Activated naive CD8-positive, alpha-beta T cell treated with anti-CD3 and anti-CD28 coated beads for 36 hours (primary cell): ENCODE measurements around the gene PCSK7. TPM values are rescaled to one million over a fixed set of nuclear protein-coding genes. Genes with fewer than 3 reads are reported as not detected.

ENCODE experiments used
- DNase-seq: peaks from one replicate; pipeline ENCODE4 v3.0.0; 2021
- H3K27ac Mint-ChIP-seq: one replicate; pipeline ENCODE4 v1.8.0; 2022; ENCODE audit warnings: mild to moderate bottlenecking, moderate library complexity, mixed read lengths
- H3K27me3 Mint-ChIP-seq: one replicate; pipeline ENCODE4 v1.8.0; 2022; ENCODE audit warnings: mild to moderate bottlenecking, mixed read lengths
- H3K36me3 Mint-ChIP-seq: one replicate; pipeline ENCODE4 v1.8.0; 2021; ENCODE audit warnings: mild to moderate bottlenecking, mixed read lengths
- H3K4me1 Mint-ChIP-seq: one replicate; pipeline ENCODE4 v1.8.0; 2021; ENCODE audit warnings: mixed read lengths
- H3K4me3 Mint-ChIP-seq: one replicate; pipeline ENCODE4 v1.8.0; 2022; ENCODE audit warnings: mild to moderate bottlenecking, moderate library complexity, mixed read lengths
- H3K9me3 Mint-ChIP-seq: one replicate; pipeline ENCODE4 v1.8.0; 2022; ENCODE audit warnings: mixed read lengths
- total RNA-seq, 2 experiments: library from RNA; stranded (reverse); gene quantifications; one replicate each; pipeline ENCODE4 v1.2.3, GENCODE V29; 2021

PCSK7 gene
- total RNA-seq, 2 experiments from 2014 or later: 85.0 to 85.9 TPM

DNA sequence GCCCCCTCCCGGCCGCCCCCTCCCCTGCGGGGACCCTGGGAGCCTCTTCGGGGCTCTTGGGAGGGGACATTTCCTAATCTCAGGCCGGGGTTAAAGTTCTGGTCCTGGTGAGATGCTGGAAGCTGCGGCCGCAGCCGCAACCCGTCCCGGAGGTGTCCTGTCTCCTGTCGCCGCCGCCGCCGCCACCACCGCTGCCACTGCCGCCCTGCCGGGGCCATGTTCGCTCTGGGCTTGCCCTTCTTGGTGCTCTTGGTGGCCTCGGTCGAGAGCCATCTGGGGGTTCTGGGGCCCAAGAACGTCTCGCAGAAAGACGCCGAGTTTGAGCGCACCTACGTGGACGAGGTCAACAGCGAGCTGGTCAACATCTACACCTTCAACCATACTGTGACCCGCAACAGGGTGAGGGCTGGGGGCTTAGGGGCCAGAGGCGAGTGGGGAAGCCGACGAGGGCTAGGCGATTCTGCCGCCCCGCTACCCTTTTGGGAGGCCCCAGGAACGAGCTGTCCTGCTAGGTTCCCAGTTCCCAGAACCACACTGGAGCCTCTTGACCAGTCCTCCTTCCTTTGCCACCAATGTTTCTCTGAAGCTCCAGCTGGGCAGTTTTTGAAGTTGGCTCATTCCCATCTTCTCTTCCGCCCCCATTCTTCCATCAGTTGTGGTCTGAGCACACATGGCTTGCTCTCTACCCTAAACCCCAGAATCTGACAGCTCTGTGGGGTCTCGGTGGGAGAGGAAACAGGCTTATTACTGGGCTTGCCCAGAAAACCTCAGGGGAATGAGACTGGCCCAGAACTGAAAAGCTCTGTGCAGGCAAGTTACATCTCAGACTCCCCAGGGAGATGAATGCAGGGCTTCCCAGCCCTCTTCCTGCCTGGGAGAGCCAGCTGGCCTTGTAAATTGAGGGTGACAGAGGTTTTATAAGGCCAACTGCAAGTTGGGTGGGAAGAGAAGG is 52.5 kb downstream of the PCSK7 start:
- DNase-seq: peak; percentile 49
- no peaks in the 10 kb centered on the region for H3K9me3 Mint-ChIP-seq
- H3K4me3 Mint-ChIP-seq: peak overlapping the region; percentile 88
- peaks cover 28% of the 10 kb centered on the region for H3K4me1 Mint-ChIP-seq
- H3K27ac Mint-ChIP-seq: peak overlapping the region; percentile 83
- H3K27me3 Mint-ChIP-seq: no peaks in the 10 kb centered on the region
- H3K36me3 Mint-ChIP-seq: no peaks in the 10 kb centered on the region

DNA sequence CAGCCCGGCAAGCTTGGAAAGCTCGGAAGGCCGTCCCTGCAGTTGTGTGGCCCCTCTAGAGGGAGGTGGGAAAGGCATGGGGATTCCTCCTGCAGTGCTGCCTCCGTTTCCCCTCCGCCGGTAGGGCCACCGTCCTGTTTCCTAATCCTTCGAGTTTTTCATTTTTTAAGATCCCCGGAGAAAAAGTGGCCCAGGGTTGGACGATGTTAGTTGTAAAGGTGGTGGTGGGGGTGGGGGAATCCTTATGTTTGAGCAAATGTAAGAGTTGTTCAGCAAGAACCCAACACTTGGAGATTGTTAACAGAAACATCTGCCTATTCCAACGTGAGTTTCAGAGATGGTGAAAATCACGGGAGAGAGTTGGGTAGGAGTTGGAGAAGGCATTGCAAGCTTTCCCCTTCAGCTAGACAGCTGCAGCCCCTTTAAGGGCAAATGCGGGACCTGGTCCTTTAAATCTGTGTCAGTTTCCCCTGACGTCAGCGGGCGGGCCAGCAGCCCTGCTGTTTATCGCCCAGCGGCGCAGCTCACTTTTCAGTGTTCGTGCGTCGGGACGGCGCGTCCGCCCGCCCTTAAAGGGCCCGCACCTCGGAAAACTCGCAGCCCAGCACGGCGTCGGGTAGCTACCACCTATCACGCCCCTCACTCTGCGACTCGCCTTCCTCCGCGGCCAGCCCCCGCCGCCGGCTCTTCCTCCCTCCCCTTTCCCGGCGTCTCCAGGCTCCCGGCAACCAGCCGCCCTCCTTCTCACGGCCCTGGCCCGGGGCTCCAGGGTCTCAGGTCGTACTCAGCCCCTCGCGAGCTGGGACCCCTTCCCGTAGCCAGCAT is 53.5 kb downstream of the PCSK7 start, which contains the start of gene SIDT2:
Gene SIDT2, plus strand, starts transcription at position 534 of the 825 bp plus-strand sequence. CDS start 521 bp downstream, outside the sequence.
- DNase-seq: peak; percentile 90
- H3K4me3 Mint-ChIP-seq: peak within 1 kb of the TSS; percentile 88

DNA sequence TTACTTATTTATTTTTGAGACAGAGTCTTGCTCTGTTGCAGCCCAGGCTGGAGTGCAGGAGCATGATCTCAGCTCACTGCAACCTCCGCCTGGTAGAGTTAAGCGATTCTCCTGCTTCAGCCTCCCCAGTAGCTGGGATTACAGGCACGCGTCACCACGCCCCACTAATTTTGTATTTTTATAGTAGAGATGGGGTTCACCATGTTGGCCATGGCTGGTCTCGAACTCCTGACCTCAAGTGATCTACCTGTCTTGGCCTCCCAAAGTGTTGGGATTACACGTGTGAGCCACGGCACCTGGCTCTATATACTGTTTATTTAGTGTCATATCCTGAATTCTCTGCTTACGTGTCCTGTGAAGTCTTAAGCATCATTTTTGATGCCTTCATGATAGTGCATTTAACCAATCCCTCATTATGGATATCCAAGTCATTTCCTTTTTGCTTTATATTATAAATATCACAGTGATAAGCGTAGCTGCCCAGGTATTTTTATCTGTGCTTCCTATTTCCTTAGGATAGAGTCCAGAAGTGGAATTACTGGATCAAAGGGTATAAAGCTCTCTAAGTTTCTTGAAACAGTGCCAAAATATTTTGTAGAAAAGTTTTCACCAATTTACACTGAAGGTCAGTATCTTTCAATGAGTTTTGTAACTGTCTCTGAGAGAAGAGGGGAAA is 54.2 kb downstream of the PCSK7 start:
- DNase-seq: no peak
- no peaks in the 10 kb centered on the region for H3K27me3 Mint-ChIP-seq
- no peaks in the 10 kb centered on the region for H3K36me3 Mint-ChIP-seq
- H3K27ac Mint-ChIP-seq: peak overlapping the region; percentile 69
- no peaks in the 10 kb centered on the region for H3K9me3 Mint-ChIP-seq
- H3K4me1 Mint-ChIP-seq: peaks cover 30% of the 10 kb centered on the region
- H3K4me3 Mint-ChIP-seq: peak overlapping the region; percentile 88

More for the DNA sequence above, 53.5 kb downstream of the PCSK7 start, which contains the start of gene SIDT2:
- no peaks in the 10 kb centered on the region for H3K36me3 Mint-ChIP-seq
- H3K27ac Mint-ChIP-seq: peak within 1 kb of the TSS; percentile 83
- H3K27me3 Mint-ChIP-seq: no peaks in the 10 kb centered on the region
- H3K9me3 Mint-ChIP-seq: no peaks in the 10 kb centered on the region
- peaks cover 30% of the 10 kb centered on the region for H3K4me1 Mint-ChIP-seq

DNA sequence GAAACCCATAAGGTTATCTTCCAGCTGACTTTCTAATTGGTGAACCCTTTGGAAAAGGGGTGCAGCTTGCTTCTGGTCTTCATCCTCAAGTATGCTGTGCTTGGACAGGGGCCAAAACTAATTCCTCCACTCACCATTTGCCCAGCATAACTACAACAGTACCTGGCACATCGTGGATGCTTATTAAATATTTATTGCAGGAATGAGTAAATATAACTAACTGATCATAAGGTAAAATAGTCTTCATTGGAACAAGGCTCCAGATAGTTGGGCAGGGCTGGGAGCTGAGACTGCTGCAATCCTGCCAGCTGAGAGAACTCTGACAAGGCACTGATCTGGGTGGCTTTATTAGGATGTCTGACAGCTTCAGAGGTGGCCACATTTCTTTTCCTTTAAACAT is 55.7 kb downstream of the PCSK7 start:
- DNase-seq: no peak
- no peak overlapping the region for H3K4me3 Mint-ChIP-seq
- H3K36me3 Mint-ChIP-seq: no peaks in the 10 kb centered on the region
- H3K27ac Mint-ChIP-seq: no peak overlapping the region
- H3K27me3 Mint-ChIP-seq: no peaks in the 10 kb centered on the region
- no peaks in the 10 kb centered on the region for H3K9me3 Mint-ChIP-seq
- H3K4me1 Mint-ChIP-seq: peaks cover 37% of the 10 kb centered on the region

DNA sequence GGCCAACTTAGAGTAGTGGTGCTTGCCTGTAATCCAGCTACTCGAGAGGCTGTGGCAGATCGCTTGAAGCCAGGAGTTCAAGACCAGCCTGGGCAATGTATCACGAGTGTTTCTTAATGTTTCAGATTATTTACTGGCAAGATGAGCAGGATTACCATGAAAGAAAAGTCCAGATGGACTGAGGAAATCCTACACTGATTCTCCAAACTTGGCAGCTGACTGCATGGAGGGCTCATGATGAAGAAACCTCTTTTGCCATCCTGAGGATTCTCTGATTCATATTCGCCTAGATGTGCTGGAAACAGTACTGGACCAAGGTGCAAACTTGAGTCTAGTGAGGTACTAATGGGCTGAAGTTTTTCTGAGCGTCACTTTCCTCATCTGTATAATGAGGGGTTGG is 56.1 kb downstream of the PCSK7 start:
- H3K4me3 Mint-ChIP-seq: no peak overlapping the region
- DNase-seq: no peak

DNA sequence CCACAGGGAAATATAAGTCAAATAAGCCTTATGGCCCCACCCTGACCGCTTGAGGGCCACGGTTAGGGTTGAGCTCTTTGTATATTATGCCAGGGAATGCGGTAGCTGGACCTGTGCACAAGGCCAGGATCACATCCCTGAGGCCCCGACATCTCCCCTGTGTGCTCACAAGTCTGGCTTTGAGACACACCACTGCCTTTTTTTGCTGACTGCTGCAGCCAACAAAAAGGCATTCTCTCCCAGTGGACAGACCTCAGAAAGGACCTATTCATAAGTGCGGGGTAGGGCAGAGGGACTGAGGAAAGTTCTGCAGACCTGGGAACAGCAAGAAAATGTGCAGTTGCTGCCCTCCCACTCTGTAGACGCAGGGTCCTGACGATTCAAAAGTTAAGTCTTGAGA is 56.8 kb downstream of the PCSK7 start:
- peaks cover 32% of the 10 kb centered on the region for H3K4me1 Mint-ChIP-seq
- H3K27ac Mint-ChIP-seq: no peak overlapping the region
- no peaks in the 10 kb centered on the region for H3K36me3 Mint-ChIP-seq

More for the DNA sequence above, 56.1 kb downstream of the PCSK7 start:
- peaks cover 35% of the 10 kb centered on the region for H3K4me1 Mint-ChIP-seq
- H3K36me3 Mint-ChIP-seq: no peaks in the 10 kb centered on the region
- H3K27me3 Mint-ChIP-seq: no peaks in the 10 kb centered on the region
- no peak overlapping the region for H3K27ac Mint-ChIP-seq
- H3K9me3 Mint-ChIP-seq: no peaks in the 10 kb centered on the region

DNA sequence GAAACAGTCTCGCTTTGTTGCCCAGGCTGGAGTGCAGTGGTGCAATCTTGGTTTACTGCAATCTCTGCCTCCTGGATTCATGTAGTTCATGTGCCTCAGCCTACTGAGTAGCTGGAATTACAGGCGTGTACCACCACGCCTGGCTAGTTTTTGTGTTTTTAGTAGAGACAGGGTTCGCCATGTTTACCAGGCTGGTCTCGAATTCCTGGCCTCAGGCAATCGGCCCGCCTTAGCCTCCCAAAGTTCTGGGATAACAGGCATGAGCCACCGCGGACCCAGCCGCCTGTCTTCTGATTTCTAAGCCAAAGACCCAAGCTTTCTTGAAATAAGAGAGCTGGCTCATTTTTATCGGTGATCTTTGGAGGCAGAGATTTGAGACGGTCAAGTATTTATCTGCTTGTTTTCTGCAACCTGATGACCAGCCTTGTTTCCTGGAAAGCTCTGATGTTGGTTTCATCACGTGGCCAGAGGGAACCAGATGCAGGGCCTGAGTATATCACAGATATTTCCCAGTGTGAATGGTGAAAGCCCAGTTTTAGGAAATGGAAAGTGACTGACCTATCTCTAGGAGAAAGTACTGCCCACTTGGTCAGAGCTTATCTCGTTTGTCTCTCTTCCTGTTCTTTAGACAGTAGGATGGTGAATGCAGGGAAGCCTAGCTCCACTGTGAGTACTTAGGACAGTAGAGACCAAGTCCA is 59.0 kb downstream of the PCSK7 start:
- no peaks in the 10 kb centered on the region for H3K27me3 Mint-ChIP-seq
- DNase-seq: no peak
- H3K27ac Mint-ChIP-seq: peak overlapping the region; percentile 60
- H3K4me3 Mint-ChIP-seq: no peak overlapping the region
- H3K36me3 Mint-ChIP-seq: peaks cover 3% of the 10 kb centered on the region
- no peaks in the 10 kb centered on the region for H3K9me3 Mint-ChIP-seq
- H3K4me1 Mint-ChIP-seq: peaks cover 18% of the 10 kb centered on the region

More for the DNA sequence above, 56.8 kb downstream of the PCSK7 start:
- H3K4me3 Mint-ChIP-seq: no peak overlapping the region
- no peaks in the 10 kb centered on the region for H3K9me3 Mint-ChIP-seq
- no peaks in the 10 kb centered on the region for H3K27me3 Mint-ChIP-seq
- DNase-seq: no peak

DNA sequence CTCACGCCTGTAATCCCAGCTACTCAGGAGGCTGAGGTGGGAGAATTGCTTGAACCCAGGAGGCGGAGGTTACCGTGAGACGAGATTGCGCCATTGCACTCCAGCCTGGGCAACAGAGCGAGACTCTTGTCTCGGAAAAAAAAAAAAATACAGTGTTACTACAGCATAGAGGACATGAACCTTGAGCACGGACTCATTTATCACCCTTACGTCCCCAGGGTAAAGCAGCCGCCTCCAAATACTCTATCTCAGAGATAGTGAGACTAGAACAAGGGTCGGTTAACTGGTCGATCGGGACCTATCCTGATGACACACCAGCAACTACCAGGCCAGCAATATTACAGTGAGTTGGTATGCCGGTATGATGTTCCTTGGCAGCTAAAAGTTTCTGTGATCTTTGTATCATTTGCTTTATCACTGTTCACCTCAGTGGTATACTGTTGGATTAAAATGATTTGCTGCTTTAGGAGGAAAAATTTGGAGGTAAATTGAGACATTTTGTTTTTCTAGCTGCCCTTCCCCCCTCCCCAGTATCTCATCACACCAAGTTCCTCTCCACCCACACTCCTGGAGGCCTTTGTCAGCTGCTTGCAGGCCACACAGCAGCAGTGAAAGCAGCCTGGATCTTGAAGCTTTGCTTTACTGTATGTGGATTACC is 60.3 kb downstream of the PCSK7 start:
- H3K36me3 Mint-ChIP-seq: peaks cover 5% of the 10 kb centered on the region
- DNase-seq: no peak
- no peaks in the 10 kb centered on the region for H3K9me3 Mint-ChIP-seq
- H3K4me3 Mint-ChIP-seq: no peak overlapping the region
- H3K27me3 Mint-ChIP-seq: no peaks in the 10 kb centered on the region
- peaks cover 14% of the 10 kb centered on the region for H3K4me1 Mint-ChIP-seq
- peak overlapping the region; percentile 31 for H3K27ac Mint-ChIP-seq

DNA sequence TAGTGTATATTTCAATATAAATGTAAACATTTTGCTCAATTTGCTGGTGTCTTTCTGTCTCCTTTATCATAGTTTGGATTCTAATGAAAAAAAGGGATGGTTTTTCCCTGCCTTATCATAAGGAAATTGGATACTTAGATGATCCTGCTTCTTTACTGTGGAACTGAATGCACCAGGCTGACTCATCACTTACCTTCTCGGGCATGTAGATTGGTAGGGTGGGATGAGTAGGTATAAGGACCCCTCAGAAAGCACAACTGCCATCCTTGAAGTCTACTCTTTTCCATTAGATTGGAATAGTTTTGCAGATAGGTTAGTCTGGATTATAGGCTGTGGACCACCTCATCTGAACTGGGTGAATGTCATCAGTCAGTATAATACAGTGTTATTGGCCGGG is 60.9 kb downstream of the PCSK7 start:
- Mint-ChIP-seq H3K27ac (peak overlapping the region; percentile 31), H3K4me1 (peaks cover 14% of the 10 kb centered on the region), H3K4me3 (no peak overlapping the region), H3K36me3 (peaks cover 5% of the 10 kb centered on the region), H3K9me3 (no peaks in the 10 kb centered on the region), H3K27me3 (no peaks in the 10 kb centered on the region)
- no peak for DNase-seq

DNA sequence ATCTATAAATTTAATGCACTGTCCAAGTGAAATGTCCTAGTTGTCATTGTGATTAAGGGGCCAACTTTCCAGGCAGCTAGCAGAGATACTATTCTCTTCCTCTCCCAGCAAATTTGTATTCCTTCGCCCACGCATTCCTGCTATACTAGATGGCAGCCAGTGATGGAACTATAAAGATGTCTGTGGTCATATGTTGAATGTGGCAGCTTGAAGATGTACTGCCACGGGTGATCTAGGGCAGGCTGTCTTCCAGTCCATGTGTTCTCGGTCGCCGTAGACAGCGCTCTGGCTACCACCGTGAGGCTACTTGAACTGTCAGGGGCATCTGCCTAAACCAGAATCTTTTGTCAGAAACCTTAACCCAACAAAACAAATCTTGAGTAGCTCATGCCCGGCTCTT is 61.7 kb downstream of the PCSK7 start:
- Mint-ChIP-seq H3K27ac (no peak overlapping the region), H3K27me3 (no peaks in the 10 kb centered on the region), H3K4me1 (peaks cover 14% of the 10 kb centered on the region), H3K9me3 (no peaks in the 10 kb centered on the region), H3K36me3 (peaks cover 9% of the 10 kb centered on the region), H3K4me3 (no peak overlapping the region)
- DNase-seq: no peak

DNA sequence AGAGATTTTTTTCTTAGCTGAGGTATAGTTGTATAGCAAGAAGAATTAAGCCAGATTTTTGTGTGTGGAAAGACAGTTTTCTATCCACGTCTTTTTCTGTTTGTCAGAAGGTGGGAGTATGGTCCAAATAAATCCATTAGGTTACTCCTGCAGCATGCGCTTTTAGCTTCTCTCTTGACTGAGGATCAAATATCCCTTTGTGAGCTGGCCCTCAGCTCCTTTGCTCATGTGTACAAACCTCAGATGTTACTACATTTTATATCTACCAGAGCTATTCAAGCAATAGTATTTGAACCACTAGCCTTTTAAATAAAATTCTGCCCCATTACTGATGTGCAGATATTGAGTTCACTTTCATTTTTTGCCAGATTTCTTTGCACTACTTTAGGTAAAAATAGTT is 62.1 kb downstream of the PCSK7 start:
- H3K36me3 Mint-ChIP-seq: peaks cover 9% of the 10 kb centered on the region
- H3K9me3 Mint-ChIP-seq: no peaks in the 10 kb centered on the region
- peaks cover 14% of the 10 kb centered on the region for H3K4me1 Mint-ChIP-seq
- no peaks in the 10 kb centered on the region for H3K27me3 Mint-ChIP-seq
- no peak overlapping the region for H3K27ac Mint-ChIP-seq
- H3K4me3 Mint-ChIP-seq: no peak overlapping the region
- no peak for DNase-seq

DNA sequence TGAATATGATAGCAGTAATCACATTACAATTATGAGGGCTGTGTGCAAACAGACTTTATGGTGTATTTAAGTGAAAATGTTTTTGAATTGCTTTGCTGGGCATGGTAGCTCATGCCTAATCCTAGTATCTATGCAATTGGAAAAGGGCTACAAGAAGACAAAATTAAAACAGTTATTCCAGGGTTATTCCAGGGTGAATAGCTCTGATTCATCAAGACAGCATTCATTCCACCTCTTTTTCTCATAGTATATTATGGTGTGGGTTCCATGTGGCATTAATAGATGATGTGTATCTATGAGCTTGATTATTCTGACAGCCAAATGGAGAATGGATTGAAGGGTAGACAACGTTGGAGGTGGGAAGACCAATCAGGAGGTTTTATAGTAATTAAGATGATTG is 65.4 kb downstream of the PCSK7 start:
- H3K36me3 Mint-ChIP-seq: peaks cover 14% of the 10 kb centered on the region
- H3K27ac Mint-ChIP-seq: no peak overlapping the region
- no peaks in the 10 kb centered on the region for H3K27me3 Mint-ChIP-seq

DNA sequence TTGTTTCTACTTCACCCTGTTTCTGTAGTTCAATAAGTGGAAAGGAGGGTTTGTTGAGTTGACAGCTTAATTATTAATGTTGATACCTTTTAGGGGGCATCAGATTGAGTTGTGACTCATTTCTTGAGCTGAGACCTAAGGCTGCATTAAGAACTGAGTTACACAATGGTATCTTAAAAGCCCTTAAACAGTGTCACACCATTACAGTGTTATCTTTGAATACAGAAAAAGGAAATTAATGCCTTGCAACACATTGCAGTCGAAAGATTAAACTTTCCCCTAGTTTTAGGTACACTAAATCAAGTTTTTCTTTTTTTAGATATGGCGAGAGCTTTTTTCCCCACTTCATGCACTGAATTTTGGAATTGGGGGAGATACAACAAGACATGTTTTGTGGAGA is 71.0 kb downstream of the PCSK7 start:
- H3K27ac Mint-ChIP-seq: peak overlapping the region; percentile 34
- peaks cover 13% of the 10 kb centered on the region for H3K36me3 Mint-ChIP-seq
- H3K9me3 Mint-ChIP-seq: no peaks in the 10 kb centered on the region
- H3K4me1 Mint-ChIP-seq: peaks cover 11% of the 10 kb centered on the region
- H3K4me3 Mint-ChIP-seq: no peak overlapping the region
- no peak for DNase-seq
- no peaks in the 10 kb centered on the region for H3K27me3 Mint-ChIP-seq

More for the DNA sequence above, 65.4 kb downstream of the PCSK7 start:
- H3K4me1 Mint-ChIP-seq: peaks cover 7% of the 10 kb centered on the region
- DNase-seq: no peak
- no peak overlapping the region for H3K4me3 Mint-ChIP-seq
- no peaks in the 10 kb centered on the region for H3K9me3 Mint-ChIP-seq

DNA sequence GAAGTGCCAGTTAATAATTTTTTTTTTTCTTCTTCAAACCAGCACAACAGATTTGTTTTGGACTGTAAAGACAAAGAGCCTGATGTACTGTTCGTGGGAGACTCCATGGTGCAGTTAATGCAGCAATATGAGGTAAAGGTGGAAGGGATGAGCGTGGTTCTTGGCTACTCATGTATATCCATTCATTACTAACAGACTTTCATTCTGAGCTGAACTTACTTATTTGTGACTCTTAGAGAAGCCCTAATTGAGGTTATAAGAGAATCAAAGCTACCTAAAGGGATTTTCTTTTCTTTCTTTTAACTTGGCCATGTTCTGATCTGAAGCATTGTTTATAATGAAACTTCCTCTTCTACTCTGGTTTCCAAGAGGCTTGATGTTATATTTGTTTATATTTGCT is 72.0 kb downstream of the PCSK7 start:
- H3K27me3 Mint-ChIP-seq: no peaks in the 10 kb centered on the region
- DNase-seq: no peak
- H3K4me1 Mint-ChIP-seq: peaks cover 14% of the 10 kb centered on the region
- no peaks in the 10 kb centered on the region for H3K9me3 Mint-ChIP-seq
- H3K27ac Mint-ChIP-seq: no peak overlapping the region
- H3K36me3 Mint-ChIP-seq: peaks cover 9% of the 10 kb centered on the region
- H3K4me3 Mint-ChIP-seq: no peak overlapping the region
